PC-3 (cell line): ENCODE results near the gene PLCXD1.

ENCODE experiments used
- CTCF ChIP-seq: fragments of 300-600 bp; sonication (generic); conservative IDR thresholded peaks from 2 replicates; pipeline ENCODE4 v1.5.1; 2017; ENCODE audit warnings: antibody characterized with exemption, low read depth, mild to moderate bottlenecking, low read length
- EZH2 ChIP-seq: fragments of 300-600 bp; sonication (generic); IDR thresholded peaks from one replicate; pipeline ENCODE4 v1.6.1; 2017; ENCODE audit warnings: antibody characterized with exemption, mild to moderate bottlenecking, low read length; ENCODE audit not compliant: unreplicated experiment
- EZH2phosphoT487 ChIP-seq: fragments of 300-600 bp; sonication (generic); IDR thresholded peaks from 2 replicates; pipeline ENCODE4 v1.6.1; 2018; ENCODE audit warnings: mild to moderate bottlenecking, antibody characterized with exemption, low read length, borderline replicate concordance

DNA sequence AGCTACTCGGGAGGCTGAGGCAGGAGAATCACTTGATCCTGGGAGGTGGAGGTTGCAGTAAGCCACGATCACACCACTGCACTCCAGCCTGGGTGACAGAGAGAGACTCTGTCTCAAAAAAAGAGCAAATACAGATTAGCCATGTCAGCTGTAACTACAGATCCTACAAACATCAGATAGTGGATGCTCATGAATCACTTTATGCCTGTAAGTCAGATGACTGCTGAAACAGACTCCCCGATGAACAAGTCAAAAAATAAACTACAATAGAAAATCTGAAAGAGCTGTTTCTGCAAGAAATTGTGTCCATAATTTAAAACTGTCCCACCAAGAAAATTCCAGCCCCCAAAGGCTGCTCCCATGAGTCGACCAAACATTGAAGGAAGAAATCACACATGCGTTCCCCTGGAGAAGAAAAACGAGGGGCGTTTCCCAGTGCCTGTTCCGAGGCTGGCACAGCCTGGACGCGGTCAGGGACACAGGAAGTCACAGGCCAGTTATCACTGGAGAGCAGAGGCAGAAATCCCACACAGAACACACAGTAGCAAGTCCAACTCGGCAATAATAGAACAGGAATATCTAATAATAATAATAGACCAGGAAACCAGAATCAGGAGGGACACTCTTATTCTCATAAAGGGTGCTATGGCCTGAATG lies 67.4 kb downstream of the PLCXD1 start:
- TF ChIP-seq CTCF (no peak), EZH2 (no peak), EZH2phosphoT487 (no peak)
